Liver (tissue), 3 donors: Measurements from ENCODE around the gene SPATA13.

Experiments used
- ATF3 ChIP-seq: IDR thresholded peaks from 2 replicates; pipeline ENCODE4 v1.6.1; 2016; ENCODE audit warnings: antibody characterized with exemption
- CTCF ChIP-seq: fragments of 150-350 bp; IDR thresholded peaks from 2 replicates; pipeline ENCODE4 v1.5.1; 2017; ENCODE audit warnings: improper control_type of control experiment, low read depth, low read length; ENCODE audit not compliant: missing input control
- GABPA ChIP-seq, 2 donors: IDR thresholded peaks in 1 of 2; conservative IDR thresholded peaks in 1 of 2; 2 replicates each; pipeline ENCODE4 v1.6.1; 2016; ENCODE audit warnings: antibody characterized with exemption in 2 of 2, mild to moderate bottlenecking in 1 of 2, moderate library complexity in 1 of 2
- REST ChIP-seq: IDR thresholded peaks from 2 replicates; pipeline ENCODE4 v1.6.1; 2016; ENCODE audit warnings: antibody characterized with exemption, mild to moderate bottlenecking
- TAF1 ChIP-seq: conservative IDR thresholded peaks from 2 replicates; pipeline ENCODE4 v1.6.1; 2016; ENCODE audit warnings: antibody characterized with exemption, mild to moderate bottlenecking
- donor health status: healthy.
- donor health status: healthy.

GRCh38 chr13:24135674-24136300 is 24.7 kb upstream of the SPATA13 start:
- no peak for TF ChIP-seq CTCF
- no peak for TF ChIP-seq TAF1
- no peak for TF ChIP-seq ATF3
- no peak for TF ChIP-seq REST
- TF ChIP-seq GABPA (IDR thresholded peaks at IDR 0.05 in 1 of 2, conservative IDR thresholded peaks at IDR 0.05 in 1 of 2) = no peak
